OCI-LY3 (cell line): Measurements from ENCODE around the gene MZF1.
"Not testable (repeated sequence)": the region's sequence is repeated elsewhere in the genome, so short reads cannot be mapped to it uniquely, and the experiment has no call there.

ENCODE experiments used
- H2AFZ ChIP-seq: fragments of 200-600, 300-600 bp; shearing (Covaris generic); 2 replicates; pipeline ENCODE4 v1.6.0; 2014; ENCODE audit warnings: antibody characterized with exemption, low read depth, low read length
- H3K27ac ChIP-seq: fragments of 200-600, 300-600 bp; sonication (generic); 2 replicates; pipeline ENCODE4 v1.5.1; 2014; ENCODE audit warnings: mild to moderate bottlenecking, low read length, moderate library complexity, mixed read lengths
- H3K27me3 ChIP-seq: fragments of 200-600, 300-600 bp; sonication (generic); 2 replicates; pipeline ENCODE4 v1.6.1; 2014; ENCODE audit warnings: low read depth, low read length, mixed read lengths
- H3K36me3 ChIP-seq: fragments of 200-600, 300-600 bp; sonication (generic); replicated peaks from 2 replicates; pipeline ENCODE3; 2014; ENCODE audit warnings: low read depth, low read length, mixed read lengths
- H3K4me1 ChIP-seq: fragments of 300-600, 200-600 bp; sonication (generic); 2 replicates; pipeline ENCODE4 v1.6.1; 2014; ENCODE audit warnings: low read length, mixed read lengths
- H3K4me2 ChIP-seq: fragments of 200-600, 300-600 bp; sonication (generic); 2 replicates; pipeline ENCODE4 v1.6.1; 2014; ENCODE audit warnings: low read length, mixed read lengths
- H3K4me3 ChIP-seq: fragments of 300-600, 200-600 bp; sonication (generic); 2 replicates; pipeline ENCODE4 v1.5.1; 2014; ENCODE audit warnings: antibody characterized with exemption, mild to moderate bottlenecking, low read length, moderate library complexity
- H3K79me2 ChIP-seq: fragments of 300-600, 200-600 bp; shearing (Covaris generic); 2 replicates; pipeline ENCODE4 v1.6.1; 2014; ENCODE audit warnings: mild to moderate bottlenecking, low read length, mixed read lengths
- H3K9ac ChIP-seq: fragments of 300-600, 200-600 bp; shearing (Covaris generic); 2 replicates; pipeline ENCODE4 v1.6.0; 2014; ENCODE audit warnings: mild to moderate bottlenecking, low read length, moderate library complexity
- H3K9me3 ChIP-seq: fragments of 200-600, 300-600 bp; shearing (Covaris generic); 2 replicates; pipeline ENCODE4 v1.6.1; 2014; ENCODE audit warnings: low read length, mixed read lengths; ENCODE audit not compliant: insufficient read depth
- H4K20me1 ChIP-seq: fragments of 200-600, 300-600 bp; sonication (generic); 2 replicates; pipeline ENCODE4 v1.6.1; 2016; ENCODE audit warnings: low read length, mixed read lengths; ENCODE audit not compliant: insufficient read depth
- CTCF ChIP-seq: fragments of 200-600, 300-600 bp; sonication (generic); IDR thresholded peaks from 2 replicates; pipeline ENCODE4 v1.5.1; 2014; ENCODE audit warnings: antibody characterized with exemption, low read length, low read depth
- EZH2phosphoT487 ChIP-seq: fragments of 200-600 bp; shearing (Covaris generic); IDR thresholded peaks from 2 replicates; pipeline ENCODE4 v1.6.1; 2018; ENCODE audit warnings: antibody characterized with exemption, mixed run types, low read depth

The MZF1 gene

GRCh38 chr19:58572818-58573657 lies at the start of gene MZF1:
Gene MZF1, minus strand, starts transcription at chr19:58573335. Its CDS starts 1,946 bp downstream, at chr19:58571389.
- H3K27ac ChIP-seq: peak within 1 kb of the TSS; percentile 87
- peak within 1 kb of the TSS; percentile 92 for H3K4me3 ChIP-seq
- peak within 1 kb of the TSS; percentile 37 for H2AFZ ChIP-seq

GRCh38 chr19:58607213-58607612 lies 34.1 kb upstream of the MZF1 start:
- H3K36me3 ChIP-seq, H3K27ac ChIP-seq, H3K4me3 ChIP-seq, H3K27me3 ChIP-seq, H2AFZ ChIP-seq, H3K79me2 ChIP-seq, H3K4me2 ChIP-seq, H3K9me3 ChIP-seq, H3K9ac ChIP-seq, H3K4me1 ChIP-seq, H4K20me1 ChIP-seq: not testable (repeated sequence)

More at GRCh38 chr19:58572818-58573657, at the start of gene MZF1:
- Histone ChIP-seq H3K4me1 (peaks cover 17% of the 10 kb centered on the region), H3K9me3 (no peaks in the 10 kb centered on the region), H3K4me2 (peak within 1 kb of the TSS; percentile 78), H3K36me3 (peaks cover 16% of the 10 kb centered on the region), H3K9ac (peak within 1 kb of the TSS; percentile 80), H4K20me1 (no peaks in the 10 kb centered on the region), H3K27me3 (no peaks in the 10 kb centered on the region), H3K79me2 (peaks cover 13% of the 10 kb centered on the region)
- TF ChIP-seq CTCF: no peak
- TF ChIP-seq EZH2phosphoT487: no peak

GRCh38 chr19:58606251-58606896 lies 33.2 kb upstream of the MZF1 start:
- H4K20me1 ChIP-seq, H3K27ac ChIP-seq, H3K9me3 ChIP-seq, H2AFZ ChIP-seq, H3K27me3 ChIP-seq, H3K4me1 ChIP-seq, H3K36me3 ChIP-seq, H3K79me2 ChIP-seq, H3K4me3 ChIP-seq, H3K9ac ChIP-seq, H3K4me2 ChIP-seq: not testable (repeated sequence)
- peak; percentile 21; the same call in 1 of the 2 replicates for TF ChIP-seq CTCF

- no peak for TF ChIP-seq CTCF
- no peak for TF ChIP-seq EZH2phosphoT487
- Histone ChIP-seq H3K36me3 (peaks cover 17% of the 10 kb centered on the region), H3K9ac (no peak overlapping the region), H3K4me3 (no peak overlapping the region), H4K20me1 (no peaks in the 10 kb centered on the region; the same call in 1 of the 2 replicates), H3K4me2 (no peak overlapping the region), H3K27me3 (no peaks in the 10 kb centered on the region), H3K27ac (no peak overlapping the region), H3K4me1 (peaks cover 11% of the 10 kb centered on the region; the same call in 1 of the 2 replicates), H2AFZ (no peak overlapping the region), H3K79me2 (no peaks in the 10 kb centered on the region), H3K9me3 (no peaks in the 10 kb centered on the region)
These were observed 13.1 kb upstream of the MZF1 start for GRCh38 chr19:58586133-58586765.
